ENCODE measurements around the gene COX6B2.

DNA sequence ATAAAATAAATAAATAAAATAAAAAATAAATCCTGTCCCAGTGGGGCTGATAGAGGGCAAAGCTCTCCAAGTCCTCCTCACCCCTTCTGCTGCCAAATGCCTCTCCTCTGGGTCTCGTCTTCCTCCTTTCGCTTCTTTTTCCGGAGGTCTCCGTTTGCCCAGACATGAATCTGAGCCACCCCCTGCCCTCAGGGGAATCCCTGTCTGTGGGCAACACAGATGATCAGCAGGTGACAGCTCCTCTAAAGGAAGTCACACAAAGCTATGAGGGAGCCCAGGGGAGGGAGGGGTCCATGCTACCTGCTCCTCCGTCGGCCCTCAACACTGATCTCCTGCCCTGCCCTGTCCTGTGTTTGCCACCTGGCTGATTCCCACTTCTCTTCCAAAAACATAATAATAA, 29.9 kb downstream of the COX6B2 start:
- TF ChIP-seq TFCP2L1 (CRISPR knock-in tag; IDR thresholded peaks at IDR 0.05) (no peak), ZSCAN20 (CRISPR knock-in tag; IDR thresholded peaks at IDR 0.05) (no peak), EP300 (IDR thresholded peaks at IDR 0.05) (no peak), RAD21 (conservative IDR thresholded peaks at IDR 0.05 in 1 of 2, IDR thresholded peaks at IDR 0.05 in 1 of 2) (no peak), PHF8 (IDR thresholded peaks at IDR 0.05; ENCODE audit: borderline replicate concordance, low read depth) (no peak)
- TF ChIP-seq, protein P1, sequence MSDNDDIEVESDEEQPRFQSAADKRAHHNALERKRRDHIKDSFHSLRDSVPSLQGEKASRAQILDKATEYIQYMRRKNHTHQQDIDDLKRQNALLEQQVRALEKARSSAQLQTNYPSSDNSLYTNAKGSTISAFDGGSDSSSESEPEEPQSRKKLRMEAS (IDR thresholded peaks at IDR 0.05): no peak
- TF ChIP-seq, protein P2, sequence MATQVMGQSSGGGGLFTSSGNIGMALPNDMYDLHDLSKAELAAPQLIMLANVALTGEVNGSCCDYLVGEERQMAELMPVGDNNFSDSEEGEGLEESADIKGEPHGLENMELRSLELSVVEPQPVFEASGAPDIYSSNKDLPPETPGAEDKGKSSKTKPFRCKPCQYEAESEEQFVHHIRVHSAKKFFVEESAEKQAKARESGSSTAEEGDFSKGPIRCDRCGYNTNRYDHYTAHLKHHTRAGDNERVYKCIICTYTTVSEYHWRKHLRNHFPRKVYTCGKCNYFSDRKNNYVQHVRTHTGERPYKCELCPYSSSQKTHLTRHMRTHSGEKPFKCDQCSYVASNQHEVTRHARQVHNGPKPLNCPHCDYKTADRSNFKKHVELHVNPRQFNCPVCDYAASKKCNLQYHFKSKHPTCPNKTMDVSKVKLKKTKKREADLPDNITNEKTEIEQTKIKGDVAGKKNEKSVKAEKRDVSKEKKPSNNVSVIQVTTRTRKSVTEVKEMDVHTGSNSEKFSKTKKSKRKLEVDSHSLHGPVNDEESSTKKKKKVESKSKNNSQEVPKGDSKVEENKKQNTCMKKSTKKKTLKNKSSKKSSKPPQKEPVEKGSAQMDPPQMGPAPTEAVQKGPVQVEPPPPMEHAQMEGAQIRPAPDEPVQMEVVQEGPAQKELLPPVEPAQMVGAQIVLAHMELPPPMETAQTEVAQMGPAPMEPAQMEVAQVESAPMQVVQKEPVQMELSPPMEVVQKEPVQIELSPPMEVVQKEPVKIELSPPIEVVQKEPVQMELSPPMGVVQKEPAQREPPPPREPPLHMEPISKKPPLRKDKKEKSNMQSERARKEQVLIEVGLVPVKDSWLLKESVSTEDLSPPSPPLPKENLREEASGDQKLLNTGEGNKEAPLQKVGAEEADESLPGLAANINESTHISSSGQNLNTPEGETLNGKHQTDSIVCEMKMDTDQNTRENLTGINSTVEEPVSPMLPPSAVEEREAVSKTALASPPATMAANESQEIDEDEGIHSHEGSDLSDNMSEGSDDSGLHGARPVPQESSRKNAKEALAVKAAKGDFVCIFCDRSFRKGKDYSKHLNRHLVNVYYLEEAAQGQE (IDR thresholded peaks at IDR 0.05): no peak
- TF ChIP-seq, protein P3, sequence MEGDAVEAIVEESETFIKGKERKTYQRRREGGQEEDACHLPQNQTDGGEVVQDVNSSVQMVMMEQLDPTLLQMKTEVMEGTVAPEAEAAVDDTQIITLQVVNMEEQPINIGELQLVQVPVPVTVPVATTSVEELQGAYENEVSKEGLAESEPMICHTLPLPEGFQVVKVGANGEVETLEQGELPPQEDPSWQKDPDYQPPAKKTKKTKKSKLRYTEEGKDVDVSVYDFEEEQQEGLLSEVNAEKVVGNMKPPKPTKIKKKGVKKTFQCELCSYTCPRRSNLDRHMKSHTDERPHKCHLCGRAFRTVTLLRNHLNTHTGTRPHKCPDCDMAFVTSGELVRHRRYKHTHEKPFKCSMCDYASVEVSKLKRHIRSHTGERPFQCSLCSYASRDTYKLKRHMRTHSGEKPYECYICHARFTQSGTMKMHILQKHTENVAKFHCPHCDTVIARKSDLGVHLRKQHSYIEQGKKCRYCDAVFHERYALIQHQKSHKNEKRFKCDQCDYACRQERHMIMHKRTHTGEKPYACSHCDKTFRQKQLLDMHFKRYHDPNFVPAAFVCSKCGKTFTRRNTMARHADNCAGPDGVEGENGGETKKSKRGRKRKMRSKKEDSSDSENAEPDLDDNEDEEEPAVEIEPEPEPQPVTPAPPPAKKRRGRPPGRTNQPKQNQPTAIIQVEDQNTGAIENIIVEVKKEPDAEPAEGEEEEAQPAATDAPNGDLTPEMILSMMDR (IDR thresholded peaks at IDR 0.05): no peak
- TF ChIP-seq, protein P4, sequence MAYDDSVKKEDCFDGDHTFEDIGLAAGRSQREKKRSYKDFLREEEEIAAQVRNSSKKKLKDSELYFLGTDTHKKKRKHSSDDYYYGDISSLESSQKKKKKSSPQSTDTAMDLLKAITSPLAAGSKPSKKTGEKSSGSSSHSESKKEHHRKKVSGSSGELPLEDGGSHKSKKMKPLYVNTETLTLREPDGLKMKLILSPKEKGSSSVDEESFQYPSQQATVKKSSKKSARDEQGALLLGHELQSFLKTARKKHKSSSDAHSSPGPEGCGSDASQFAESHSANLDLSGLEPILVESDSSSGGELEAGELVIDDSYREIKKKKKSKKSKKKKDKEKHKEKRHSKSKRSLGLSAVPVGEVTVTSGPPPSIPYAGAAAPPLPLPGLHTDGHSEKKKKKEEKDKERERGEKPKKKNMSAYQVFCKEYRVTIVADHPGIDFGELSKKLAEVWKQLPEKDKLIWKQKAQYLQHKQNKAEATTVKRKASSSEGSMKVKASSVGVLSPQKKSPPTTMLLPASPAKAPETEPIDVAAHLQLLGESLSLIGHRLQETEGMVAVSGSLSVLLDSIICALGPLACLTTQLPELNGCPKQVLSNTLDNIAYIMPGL (CRISPR knock-in tag; IDR thresholded peaks at IDR 0.05; ENCODE audit: borderline replicate concordance): no peak
